ENCODE results near the gene LTB. TPM values are rescaled to one million over a fixed set of nuclear protein-coding genes. Genes with fewer than 3 reads are reported as not detected.

Gene LTB
- total RNA-seq, 1 donor from 2014 or later, result 0.86 TPM

- no peak for DNase-seq (ENCODE audit: low spot score)
- intact Hi-C loops (cut with DNase I), result no loop called here
Observed at GRCh38 chr6:31579119-31579505, 3.1 kb downstream of the LTB start.

- intact Hi-C loops (cut with DNase I), result no loop called here
- DNase-seq (ENCODE audit: low spot score), result no peak
Observed at GRCh38 chr6:31578184-31579118, 3.8 kb downstream of the LTB start.

GRCh38 chr6:31577579-31577966, 4.7 kb downstream of the LTB start:
- intact Hi-C loops (cut with DNase I), result no loop called here

GRCh38 chr6:31576897-31577578, 5.2 kb downstream of the LTB start:
- DNase-seq (ENCODE audit: low spot score), result no peak
- intact Hi-C loops (cut with DNase I), result no loop called here

More at GRCh38 chr6:31577579-31577966, 4.7 kb downstream of the LTB start:
- no peak for DNase-seq (ENCODE audit: low spot score)

GRCh38 chr6:31575952-31576685, 6.1 kb downstream of the LTB start:
- intact Hi-C loops (cut with DNase I), result no loop called here
- DNase-seq (ENCODE audit: low spot score), result no peak

GRCh38 chr6:31575335-31575901, 6.8 kb downstream of the LTB start, which contains the start of gene TNF:
TNF (plus strand) TSS chr6:31575565; CDS start chr6:31575742, 177 bp downstream.
- intact Hi-C loops (cut with DNase I), result no loop called here
- no peak for DNase-seq (ENCODE audit: low spot score)

- intact Hi-C loops (cut with DNase I), result no loop called here
- DNase-seq (ENCODE audit: low spot score), result no peak
Observed at GRCh38 chr6:31574106-31575061, 7.8 kb downstream of the LTB start.

GRCh38 chr6:31573239-31574105, 8.8 kb downstream of the LTB start:
- no peak for DNase-seq (ENCODE audit: low spot score)
- intact Hi-C loops (cut with DNase I), result no loop called here

GRCh38 chr6:31572041-31572911, 9.9 kb downstream of the LTB start, which contains the start of gene LTA:
LTA (plus strand) TSS chr6:31572289; CDS start chr6:31572743, 454 bp downstream.
- no peak for DNase-seq (ENCODE audit: low spot score)
- intact Hi-C loops (cut with DNase I), result no loop called here

- intact Hi-C loops (cut with DNase I), result no loop called here
- no peak for DNase-seq (ENCODE audit: low spot score)
Observed at GRCh38 chr6:31569861-31570536, 12.2 kb downstream of the LTB start.

- intact Hi-C loops (cut with DNase I), result no loop called here
- no peak for DNase-seq (ENCODE audit: low spot score)
Observed at GRCh38 chr6:31568537-31568961, 13.7 kb downstream of the LTB start.

- no peak for DNase-seq (ENCODE audit: low spot score)
- intact Hi-C loops (cut with DNase I), result no loop called here
Observed at GRCh38 chr6:31567531-31568370, 14.5 kb downstream of the LTB start.

- no peak for DNase-seq (ENCODE audit: low spot score)
- intact Hi-C loops (cut with DNase I), result no loop called here
Observed at GRCh38 chr6:31560697-31561058, 21.5 kb downstream of the LTB start.

GRCh38 chr6:31559958-31560696, 22.1 kb downstream of the LTB start:
- DNase-seq (ENCODE audit: low spot score), result peak; percentile 90
- intact Hi-C loops (cut with DNase I), result no loop called here

- intact Hi-C loops (cut with DNase I), result no loop called here
- no peak for DNase-seq (ENCODE audit: low spot score)
Observed at GRCh38 chr6:31559606-31559957, 22.6 kb downstream of the LTB start.
